ENCODE data around the gene HIGD1A. TPM values are rescaled to one million over a fixed set of nuclear protein-coding genes. Genes with fewer than 3 reads are reported as not detected.
A peak's percentile ranks its signal among the peaks of the same experiment; 100 is the strongest.

HIGD1A gene
- total and polyA plus RNA-seq, 9 donors = 68.3 to 93.3 (median 81.3) TPM

GRCh38 chr3:42741796-42742195 lies 62.5 kb downstream of the HIGD1A start:
- WGBS (ENCODE audit: insufficient coverage) = 71% methylated on average over 3 of the region's 3 CpGs
- Histone ChIP-seq H3K4me1 (ENCODE audit: control insufficient read depth, insufficient read depth, low read length) (peaks cover 33% of the 10 kb centered on the region), H3K27me3 (ENCODE audit: control insufficient read depth, insufficient read depth, low read length) (no peaks in the 10 kb centered on the region), H3K27ac (ENCODE audit: low read length) (no peak overlapping the region), H3K4me3 (ENCODE audit: low read length) (no peak overlapping the region), H3K9me3 (replicated peaks; ENCODE audit: control insufficient read depth, low read depth, low read length) (no peaks in the 10 kb centered on the region), H3K36me3 (ENCODE audit: control insufficient read depth, insufficient read depth, low read length) (no peaks in the 10 kb centered on the region)
- no peak for DNase-seq

- H3K9me3 ChIP-seq (replicated peaks; ENCODE audit: control insufficient read depth, low read depth, low read length) = no peaks in the 10 kb centered on the region
- no peaks in the 10 kb centered on the region for H3K27me3 ChIP-seq (ENCODE audit: control insufficient read depth, insufficient read depth, low read length)
- DNase-seq = peak; percentile 75
- WGBS (ENCODE audit: insufficient coverage) = 93% methylated on average over 5 of the region's 12 CpGs
- H3K4me1 ChIP-seq (ENCODE audit: control insufficient read depth, insufficient read depth, low read length) = peaks cover 20% of the 10 kb centered on the region
- peak overlapping the region; percentile 77 for H3K27ac ChIP-seq (ENCODE audit: low read length)
- H3K36me3 ChIP-seq (ENCODE audit: control insufficient read depth, insufficient read depth, low read length) = no peaks in the 10 kb centered on the region
- H3K4me3 ChIP-seq (ENCODE audit: low read length) = no peak overlapping the region
Observed at GRCh38 chr3:42739401-42740158, 64.7 kb downstream of the HIGD1A start.

GRCh38 chr3:42736531-42736930 lies 67.8 kb downstream of the HIGD1A start:
- no peak overlapping the region for H3K27ac ChIP-seq (ENCODE audit: low read length)
- no peaks in the 10 kb centered on the region for H3K9me3 ChIP-seq (replicated peaks; ENCODE audit: control insufficient read depth, low read depth, low read length)
- no peaks in the 10 kb centered on the region for H3K27me3 ChIP-seq (ENCODE audit: control insufficient read depth, insufficient read depth, low read length)
- H3K36me3 ChIP-seq (ENCODE audit: control insufficient read depth, insufficient read depth, low read length) = no peaks in the 10 kb centered on the region
- WGBS (ENCODE audit: insufficient coverage) = 100% methylated on average over 1 of the region's 6 CpGs
- H3K4me1 ChIP-seq (ENCODE audit: control insufficient read depth, insufficient read depth, low read length) = peaks cover 18% of the 10 kb centered on the region
- DNase-seq = no peak
- H3K4me3 ChIP-seq (ENCODE audit: low read length) = no peak overlapping the region

GRCh38 chr3:42736081-42736480 lies 68.2 kb downstream of the HIGD1A start:
- Histone ChIP-seq H3K4me3 (ENCODE audit: low read length) (no peak overlapping the region), H3K36me3 (ENCODE audit: control insufficient read depth, insufficient read depth, low read length) (no peaks in the 10 kb centered on the region), H3K9me3 (replicated peaks; ENCODE audit: control insufficient read depth, low read depth, low read length) (no peaks in the 10 kb centered on the region), H3K4me1 (ENCODE audit: control insufficient read depth, insufficient read depth, low read length) (peaks cover 16% of the 10 kb centered on the region), H3K27ac (ENCODE audit: low read length) (no peak overlapping the region), H3K27me3 (ENCODE audit: control insufficient read depth, insufficient read depth, low read length) (no peaks in the 10 kb centered on the region)
- no CpG with 5 or more reads among the region's 1 CpG for WGBS (ENCODE audit: insufficient coverage)
- no peak for DNase-seq

- DNase-seq = no peak
Observed at GRCh38 chr3:42735615-42736014, 68.7 kb downstream of the HIGD1A start.

GRCh38 chr3:42735019-42735418 lies 69.3 kb downstream of the HIGD1A start:
- no peaks in the 10 kb centered on the region for H3K36me3 ChIP-seq (ENCODE audit: control insufficient read depth, insufficient read depth, low read length)
- H3K27me3 ChIP-seq (ENCODE audit: control insufficient read depth, insufficient read depth, low read length) = no peaks in the 10 kb centered on the region
- DNase-seq = no peak
- H3K4me1 ChIP-seq (ENCODE audit: control insufficient read depth, insufficient read depth, low read length) = peaks cover 6% of the 10 kb centered on the region
- no peak overlapping the region for H3K27ac ChIP-seq (ENCODE audit: low read length)
- H3K4me3 ChIP-seq (ENCODE audit: low read length) = no peak overlapping the region
- WGBS (ENCODE audit: insufficient coverage) = 52% methylated on average over 8 of the region's 8 CpGs
- H3K9me3 ChIP-seq (replicated peaks; ENCODE audit: control insufficient read depth, low read depth, low read length) = no peaks in the 10 kb centered on the region

More at GRCh38 chr3:42735615-42736014, 68.7 kb downstream of the HIGD1A start:
- no peak overlapping the region for H3K27ac ChIP-seq (ENCODE audit: low read length)
- peaks cover 12% of the 10 kb centered on the region for H3K4me1 ChIP-seq (ENCODE audit: control insufficient read depth, insufficient read depth, low read length)
- 89% methylated on average over 11 of the region's 12 CpGs for WGBS (ENCODE audit: insufficient coverage)
- no peaks in the 10 kb centered on the region for H3K9me3 ChIP-seq (replicated peaks; ENCODE audit: control insufficient read depth, low read depth, low read length)
- H3K36me3 ChIP-seq (ENCODE audit: control insufficient read depth, insufficient read depth, low read length) = no peaks in the 10 kb centered on the region
- H3K4me3 ChIP-seq (ENCODE audit: low read length) = no peak overlapping the region
- H3K27me3 ChIP-seq (ENCODE audit: control insufficient read depth, insufficient read depth, low read length) = no peaks in the 10 kb centered on the region

- Histone ChIP-seq H3K4me1 (ENCODE audit: control insufficient read depth, insufficient read depth, low read length) (peaks cover 2% of the 10 kb centered on the region), H3K27ac (ENCODE audit: low read length) (no peak overlapping the region), H3K27me3 (ENCODE audit: control insufficient read depth, insufficient read depth, low read length) (no peaks in the 10 kb centered on the region), H3K36me3 (ENCODE audit: control insufficient read depth, insufficient read depth, low read length) (no peaks in the 10 kb centered on the region), H3K9me3 (replicated peaks; ENCODE audit: control insufficient read depth, low read depth, low read length) (no peaks in the 10 kb centered on the region), H3K4me3 (ENCODE audit: low read length) (no peak overlapping the region)
- 73% methylated on average over 3 of the region's 6 CpGs for WGBS (ENCODE audit: insufficient coverage)
- no peak for DNase-seq
Observed at GRCh38 chr3:42734263-42734860, 69.9 kb downstream of the HIGD1A start.

- H3K4me3 ChIP-seq (ENCODE audit: low read length) = no peak overlapping the region
- H3K27ac ChIP-seq (ENCODE audit: low read length) = no peak overlapping the region
- H3K27me3 ChIP-seq (ENCODE audit: control insufficient read depth, insufficient read depth, low read length) = no peaks in the 10 kb centered on the region
- no peak for DNase-seq
- no peaks in the 10 kb centered on the region for H3K36me3 ChIP-seq (ENCODE audit: control insufficient read depth, insufficient read depth, low read length)
- WGBS (ENCODE audit: insufficient coverage) = 53% methylated on average over 6 of the region's 13 CpGs
- H3K9me3 ChIP-seq (replicated peaks; ENCODE audit: control insufficient read depth, low read depth, low read length) = no peaks in the 10 kb centered on the region
- H3K4me1 ChIP-seq (ENCODE audit: control insufficient read depth, insufficient read depth, low read length) = no peaks in the 10 kb centered on the region
Observed at GRCh38 chr3:42733501-42734262, 70.6 kb downstream of the HIGD1A start.
